ENCODE data around the gene DIAPH2.

Gene DIAPH2

DNA sequence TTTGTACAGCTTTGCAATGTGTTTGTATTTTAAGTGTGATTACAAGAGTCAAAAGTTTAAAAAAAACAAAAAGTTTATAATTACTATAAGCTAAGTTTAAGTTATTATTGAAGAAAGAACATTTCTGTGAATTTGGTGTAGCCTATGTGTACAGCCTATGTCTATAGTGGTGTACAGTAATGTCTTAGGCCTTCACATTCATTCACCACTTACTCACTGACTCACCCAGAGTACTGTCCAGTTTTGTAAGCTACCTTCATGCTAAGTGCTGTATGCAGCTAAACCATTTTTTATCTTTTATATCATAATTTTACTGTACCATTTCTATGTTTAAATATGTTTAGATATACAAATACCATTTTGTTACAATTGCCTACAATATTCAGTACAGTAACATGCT, 381.3 kb downstream of the DIAPH2 start:
- DNase-seq, result no peak

DNA sequence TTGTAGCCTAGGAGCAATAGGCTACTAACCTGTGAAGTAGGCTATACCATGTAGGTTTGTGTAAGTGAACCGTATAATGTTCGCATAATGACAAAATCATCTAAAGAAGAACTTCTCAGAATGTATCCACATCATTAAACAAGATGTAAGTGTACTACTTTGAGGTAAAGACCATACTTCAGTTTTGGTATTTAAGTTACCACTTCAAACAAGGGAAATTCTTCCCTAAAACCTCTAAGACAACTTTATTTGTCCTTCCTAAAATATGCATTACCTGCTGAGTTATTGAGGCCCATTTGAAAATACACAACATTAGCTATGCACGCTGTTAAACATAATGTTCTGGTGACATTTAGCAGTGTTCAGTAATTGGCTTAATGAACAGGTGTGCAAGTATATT, 381.7 kb downstream of the DIAPH2 start:
- no peak for DNase-seq

DNA sequence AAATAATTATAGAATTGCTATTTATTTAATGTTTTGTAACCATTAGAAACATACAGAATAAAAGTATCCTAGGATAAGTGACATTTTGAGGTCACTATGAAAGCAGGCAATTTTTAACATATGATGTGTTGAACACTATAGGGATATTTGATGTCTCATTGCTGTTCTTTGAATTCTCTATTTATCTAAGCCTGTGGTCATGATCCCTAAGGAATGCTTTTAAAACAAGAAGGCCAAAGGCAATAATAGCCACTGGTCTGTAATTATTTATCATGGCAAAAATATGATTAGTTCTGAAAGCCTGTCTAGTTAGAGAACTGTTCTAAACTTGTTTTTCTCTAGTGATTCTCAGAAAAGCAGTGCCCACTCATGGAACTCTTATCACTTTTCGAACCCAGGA, 385.7 kb downstream of the DIAPH2 start:
- DNase-seq, result no peak

DNA sequence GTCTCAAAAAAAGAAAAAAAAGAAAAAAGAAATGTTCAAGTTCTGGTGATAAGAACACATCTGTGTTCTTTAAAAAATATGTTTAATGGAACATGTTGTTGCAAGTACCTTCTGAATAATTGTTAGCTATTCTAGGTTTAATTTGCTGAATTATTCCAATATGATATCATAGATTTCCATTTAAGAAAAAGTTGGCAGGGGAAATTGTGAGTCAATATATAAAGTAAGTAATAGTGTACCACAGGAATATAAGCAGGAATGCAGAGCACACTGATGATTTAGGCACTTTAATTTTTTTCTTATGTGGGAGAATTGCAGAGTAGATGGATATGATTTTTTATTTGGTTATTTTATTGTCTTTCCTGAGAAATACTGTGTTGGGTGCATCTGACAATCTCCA, 389.8 kb downstream of the DIAPH2 start:
- DNase-seq, result no peak

DNA sequence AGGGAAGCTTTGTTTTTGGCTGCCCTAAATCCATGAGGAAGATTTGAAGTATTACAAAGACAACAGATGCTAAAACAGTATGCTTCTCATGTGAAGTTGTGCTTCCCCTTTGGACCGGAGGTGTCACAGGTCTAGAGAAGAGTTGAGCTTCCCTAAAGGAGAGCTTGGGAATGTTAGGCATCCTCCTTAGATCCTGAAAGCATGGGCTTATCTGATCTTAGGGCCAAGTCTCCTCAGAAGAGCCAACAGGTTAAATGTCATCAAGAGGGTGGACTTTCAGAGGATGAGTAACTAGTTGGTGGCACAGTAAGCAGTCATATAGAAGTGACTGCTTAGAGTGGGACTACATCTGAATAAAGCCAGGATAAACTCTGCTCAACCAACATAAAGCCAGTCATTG, 404.5 kb downstream of the DIAPH2 start:
- no peak for DNase-seq

DNA sequence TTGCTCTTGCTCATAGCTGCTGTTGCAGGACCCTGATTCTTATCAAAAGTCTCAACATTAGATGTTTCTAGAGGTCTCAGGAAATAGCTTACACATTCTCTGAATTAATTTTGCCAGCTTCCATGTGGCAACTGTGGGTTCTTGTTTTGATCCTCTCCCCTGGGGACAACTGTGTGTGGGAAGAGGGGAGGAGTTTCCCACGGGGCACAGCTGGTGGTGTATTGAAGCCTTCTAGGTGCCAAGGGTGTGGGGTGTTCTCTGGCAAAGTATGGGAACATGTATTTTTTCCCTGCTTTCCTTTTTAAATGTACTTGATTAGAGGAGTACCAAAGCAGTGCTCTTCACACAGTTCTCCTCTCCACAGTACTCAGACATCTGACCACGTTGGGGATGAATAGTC, 411.7 kb downstream of the DIAPH2 start:
- no peak for DNase-seq

DNA sequence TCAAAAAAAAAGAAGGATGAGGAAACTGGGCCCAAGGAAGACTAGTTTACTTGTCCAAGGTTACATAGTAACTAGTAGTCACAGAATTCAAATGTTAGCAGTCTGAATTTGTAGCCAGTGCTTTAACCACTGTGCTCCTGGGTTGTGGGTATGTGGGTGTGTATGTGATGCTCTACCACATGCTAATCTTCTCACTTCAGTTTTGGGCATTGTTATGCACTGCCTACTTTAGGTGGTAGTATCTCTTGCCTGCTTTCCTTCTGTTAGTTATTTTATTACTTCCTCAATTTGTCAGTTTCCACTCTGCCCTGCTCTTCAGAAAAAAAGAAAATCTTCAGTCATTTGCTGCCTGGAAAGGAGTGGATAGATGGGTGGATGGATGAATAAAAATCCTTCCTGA, 418.3 kb downstream of the DIAPH2 start:
- DNase-seq, result no peak

DNA sequence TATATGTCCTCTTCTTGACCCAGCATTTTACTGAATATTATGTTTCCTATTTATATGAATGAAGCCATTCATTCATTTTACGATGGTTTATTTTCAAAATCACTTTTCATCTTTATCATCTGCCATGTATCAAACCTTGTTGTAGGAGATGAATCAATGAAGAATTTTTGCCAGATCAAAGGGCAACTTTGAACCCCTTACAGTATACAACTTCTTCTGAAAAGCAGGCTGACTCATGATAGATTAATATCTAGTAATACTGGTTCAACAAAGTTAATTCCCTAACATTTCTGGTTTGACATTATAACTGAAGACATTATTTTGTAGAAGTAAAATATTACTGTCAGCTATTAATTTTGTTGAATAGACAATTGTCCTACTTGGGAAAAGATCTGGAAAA, 425.1 kb downstream of the DIAPH2 start:
- DNase-seq, result no peak

DNA sequence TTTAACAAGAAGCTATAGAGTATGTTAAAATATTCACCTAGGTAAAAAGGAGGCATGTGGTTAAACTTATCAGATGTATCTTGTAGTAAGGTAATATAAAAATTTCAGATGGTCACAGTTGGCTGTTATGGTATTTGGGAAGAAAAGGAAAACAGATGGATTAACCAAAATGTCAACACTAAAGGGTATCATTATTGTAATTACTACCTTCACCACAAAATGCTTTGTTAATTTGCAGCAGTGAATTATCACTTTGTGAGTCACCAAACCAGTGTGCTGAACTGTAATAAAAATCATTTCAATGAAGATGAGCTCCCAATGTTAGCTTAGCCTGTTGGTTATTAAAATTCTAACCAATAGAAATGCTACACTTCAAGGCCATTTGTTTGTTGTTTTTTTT, 432.9 kb downstream of the DIAPH2 start:
- no peak for DNase-seq

DNA sequence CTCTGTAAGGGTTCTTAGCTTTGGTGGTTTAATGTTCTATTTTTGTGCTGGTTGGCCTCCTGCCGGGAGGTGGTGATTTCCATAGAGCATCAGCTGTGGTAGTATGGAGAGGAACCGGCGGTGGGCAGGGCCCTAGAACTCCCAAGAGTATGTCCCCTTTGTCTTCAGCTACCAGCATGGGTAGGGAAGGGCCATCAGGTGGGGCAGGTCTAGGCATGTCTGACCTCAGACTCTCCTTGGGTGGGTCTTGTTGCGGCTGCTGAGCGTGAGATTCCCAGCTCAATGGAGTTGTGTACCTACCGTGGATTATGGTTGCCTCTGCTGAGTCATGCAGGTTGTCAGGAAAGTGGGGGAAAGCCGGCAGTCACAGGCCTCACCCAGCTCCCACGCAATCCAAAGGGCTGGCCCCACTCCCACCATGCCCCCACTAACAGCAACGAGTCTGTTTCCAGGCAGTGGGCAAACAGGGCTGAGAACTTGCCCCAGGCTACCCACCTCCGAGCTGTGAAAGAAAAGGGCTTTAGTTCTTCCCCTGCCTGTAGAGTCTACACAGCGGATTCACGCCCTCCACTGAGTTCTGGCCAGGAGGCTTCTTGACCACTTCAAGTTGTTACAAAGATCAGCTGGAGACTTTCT, 434.9 kb downstream of the DIAPH2 start:
- DNase-seq, result no peak

DNA sequence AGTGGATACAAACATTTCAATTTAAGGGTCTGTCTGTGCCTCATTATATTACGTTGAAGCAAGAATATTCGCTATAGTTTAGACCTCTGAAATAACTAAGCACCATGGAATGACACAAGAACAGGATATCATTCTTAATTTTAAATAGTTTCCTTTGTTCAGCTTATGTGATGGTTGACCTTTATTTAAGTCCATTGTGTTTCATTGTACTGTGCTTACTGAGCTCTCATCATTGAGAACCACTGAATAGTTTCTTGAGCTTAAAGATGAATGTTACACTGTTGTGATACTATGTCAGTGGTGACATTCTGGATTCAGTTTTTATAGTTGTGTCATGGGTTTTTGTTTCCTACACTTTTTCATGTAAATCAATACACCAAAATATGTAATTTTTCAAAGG, 438.4 kb downstream of the DIAPH2 start:
- DNase-seq, result no peak

DNA sequence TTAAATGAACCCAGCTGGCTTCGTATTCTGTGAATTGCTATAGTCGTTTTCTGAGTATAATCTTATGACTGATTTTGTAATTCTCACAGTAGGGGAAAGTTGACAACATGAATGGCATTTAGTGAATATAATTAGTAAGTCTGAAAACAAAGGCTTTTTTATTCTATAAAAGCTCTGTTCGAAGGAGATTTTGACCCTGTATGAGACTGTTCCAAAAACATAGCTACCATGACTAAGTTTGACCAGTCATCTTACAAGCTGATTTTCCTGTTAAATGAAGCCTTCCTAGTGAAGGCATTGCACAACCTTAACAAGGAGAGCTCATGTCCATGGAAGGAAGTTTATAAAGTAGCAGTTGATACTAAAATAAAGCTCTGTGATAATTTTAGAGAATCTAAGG, 441.4 kb downstream of the DIAPH2 start:
- no peak for DNase-seq

DNA sequence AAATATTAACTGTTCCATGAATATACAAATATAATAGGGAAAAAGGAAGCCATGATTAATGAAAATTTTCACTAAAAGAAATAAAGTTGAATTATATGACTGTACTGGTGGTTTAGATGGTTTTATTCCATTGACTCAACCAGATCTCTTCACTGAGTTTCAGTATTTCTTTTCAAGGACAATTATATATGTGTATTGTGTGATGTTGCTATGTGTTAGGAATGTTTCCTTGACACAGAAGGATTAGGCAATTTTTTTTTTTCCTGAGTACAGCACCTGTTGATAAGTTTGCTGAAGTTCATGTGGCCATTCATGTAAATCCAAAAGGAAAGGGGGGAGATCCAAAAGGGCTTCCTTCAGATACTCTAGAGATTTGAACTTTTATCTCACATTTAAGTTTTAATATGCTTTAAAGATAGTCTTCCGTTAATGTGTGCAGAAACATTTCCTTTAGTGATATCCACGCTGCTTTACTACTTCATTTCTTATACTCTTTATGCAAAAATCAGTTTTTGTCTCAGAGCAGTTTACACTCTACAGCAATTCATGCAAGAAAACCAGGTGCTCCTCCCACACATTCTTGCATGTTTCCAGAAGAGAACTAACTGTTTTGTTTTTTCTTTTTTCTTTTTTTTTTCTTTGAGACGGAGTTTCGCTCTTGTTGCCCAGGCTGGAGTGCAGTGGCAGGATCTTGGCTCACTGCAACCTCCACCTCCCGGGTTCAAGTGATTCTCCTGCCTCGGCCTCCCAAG, 448.2 kb downstream of the DIAPH2 start:
- no peak for DNase-seq

DNA sequence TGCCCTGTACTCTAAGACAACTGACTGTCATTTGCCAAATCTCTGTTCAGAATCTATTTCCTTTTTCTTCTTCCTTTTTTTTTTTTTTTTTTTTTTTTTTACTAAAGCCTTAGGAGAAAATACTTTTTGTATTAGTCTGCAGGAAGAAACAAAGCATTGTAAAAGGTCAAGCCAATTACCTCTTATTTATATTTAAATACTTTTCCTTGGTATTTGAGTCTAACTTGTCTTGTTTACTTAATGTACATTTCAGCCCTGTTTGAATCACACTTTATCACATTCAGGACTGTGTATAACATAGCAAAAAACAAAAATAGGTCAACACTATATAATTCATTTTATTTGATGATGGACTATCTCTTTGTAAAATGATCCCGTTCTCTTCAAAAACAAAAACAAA, 461.3 kb downstream of the DIAPH2 start:
- no peak for DNase-seq

DNA sequence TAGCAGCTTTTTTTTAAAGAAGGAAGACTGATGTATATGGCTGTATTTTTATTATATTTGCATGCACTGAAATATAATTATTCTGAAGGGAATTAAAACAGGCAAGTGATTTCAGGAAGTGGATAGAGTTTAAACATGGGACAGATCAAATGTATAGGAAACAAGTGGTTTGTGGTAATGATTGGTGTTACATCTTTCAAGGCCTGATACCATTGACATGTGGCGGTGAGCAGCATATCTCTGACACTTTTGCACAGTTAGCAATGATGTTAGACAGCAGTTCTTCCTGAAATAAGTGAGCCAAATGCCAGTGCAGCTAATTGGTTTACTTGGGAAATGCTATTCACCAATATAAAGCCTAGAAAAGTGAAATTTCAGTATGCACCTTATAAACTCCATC, 471.2 kb downstream of the DIAPH2 start:
- DNase-seq, result no peak

DNA sequence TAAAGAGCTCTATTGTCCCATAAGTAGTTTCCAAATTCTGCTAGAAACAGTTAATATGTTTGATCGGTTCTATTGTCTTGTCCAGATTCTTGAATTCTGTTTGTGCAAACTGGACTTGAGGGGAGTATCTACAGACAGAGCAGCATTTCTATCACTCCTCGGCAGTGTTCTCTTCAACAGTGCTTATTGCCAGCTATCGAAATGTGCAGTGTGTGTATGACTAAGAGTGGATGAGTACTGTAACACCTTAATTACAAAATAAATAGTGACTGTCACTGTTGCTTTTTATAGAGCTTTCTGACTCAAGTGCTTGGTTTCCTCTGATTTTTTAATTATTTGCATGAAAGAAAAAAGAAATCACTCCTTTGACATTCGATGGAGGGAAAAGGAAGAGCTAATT, 473.6 kb downstream of the DIAPH2 start:
- DNase-seq, result no peak

DNA sequence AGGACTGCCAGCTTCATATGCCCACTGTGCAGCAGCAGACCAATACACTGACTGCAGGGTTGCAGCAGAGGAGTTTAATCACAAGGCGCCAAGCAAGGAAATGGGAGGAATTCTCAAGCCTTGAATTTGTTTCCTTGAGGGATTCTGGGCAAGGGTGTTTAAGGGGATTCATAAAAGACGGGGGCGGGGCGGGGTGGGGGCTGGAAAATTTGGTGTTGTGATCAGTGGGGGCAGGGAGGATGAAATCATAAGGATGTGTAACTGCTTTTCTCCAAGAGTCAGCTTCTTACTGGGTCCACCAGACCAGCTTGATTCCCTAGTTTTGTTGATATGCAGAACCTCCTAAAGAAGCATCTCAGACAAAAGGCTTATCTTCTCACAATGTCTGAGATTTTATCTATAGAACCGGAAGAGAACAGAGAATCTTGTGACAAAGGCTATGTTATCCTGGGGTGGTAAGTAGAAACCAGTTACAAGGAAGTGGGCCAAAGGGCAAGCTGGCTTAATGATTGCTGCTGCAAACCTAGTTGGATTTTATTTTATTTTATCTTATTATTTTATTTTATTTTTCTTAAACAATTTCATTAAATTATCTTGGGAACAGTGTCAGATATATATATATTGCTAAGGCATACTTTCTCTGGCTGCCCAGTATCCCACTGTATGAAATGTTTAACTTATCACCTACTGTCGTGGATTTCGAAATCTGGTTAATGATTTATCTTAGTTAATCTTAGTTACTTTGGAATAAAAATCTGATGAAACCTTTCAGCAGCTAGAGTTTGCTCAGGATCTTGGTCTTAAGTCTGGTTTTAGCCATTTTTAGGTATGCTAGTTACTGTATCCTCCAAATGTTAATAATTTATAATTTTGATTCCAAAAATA, 475.5 kb downstream of the DIAPH2 start:
- no peak for DNase-seq

DNA sequence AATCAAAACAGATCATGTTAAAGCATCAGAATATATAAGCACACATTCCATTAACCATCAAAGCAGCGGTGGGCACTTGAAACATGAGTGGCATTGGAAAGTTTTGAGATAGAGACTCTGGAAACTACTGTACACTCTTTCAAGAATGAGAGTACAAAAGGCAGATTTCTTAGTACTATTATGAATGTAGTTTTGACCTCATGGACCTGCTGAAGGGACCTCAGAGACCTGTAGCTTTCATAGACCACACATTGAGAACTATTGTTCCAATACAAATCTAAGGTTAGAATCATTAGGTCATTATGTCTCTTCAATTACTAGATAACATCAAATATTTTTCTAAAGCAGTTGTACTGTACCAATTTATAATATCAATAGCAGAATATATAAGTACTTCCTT, 482.7 kb downstream of the DIAPH2 start:
- no peak for DNase-seq

DNA sequence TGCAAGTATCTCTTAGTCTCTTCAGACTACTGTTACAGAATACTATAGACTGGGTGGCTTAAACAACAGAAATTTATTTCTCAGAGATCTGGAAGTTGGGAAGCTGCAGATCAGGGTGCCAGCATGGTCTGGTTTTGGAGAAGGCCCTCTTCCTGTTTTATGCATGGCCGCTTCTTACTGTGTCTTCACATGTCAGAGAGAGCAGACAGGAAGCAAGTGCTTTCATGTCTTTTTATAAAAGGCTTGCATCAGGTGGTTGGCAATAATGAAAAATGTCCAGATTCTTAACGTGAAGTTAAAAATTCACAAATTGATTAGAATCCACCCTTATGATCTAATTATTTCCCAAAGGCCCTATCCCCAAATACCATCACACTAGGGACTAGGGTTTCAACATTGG, 484.0 kb downstream of the DIAPH2 start:
- DNase-seq, result no peak

DNA sequence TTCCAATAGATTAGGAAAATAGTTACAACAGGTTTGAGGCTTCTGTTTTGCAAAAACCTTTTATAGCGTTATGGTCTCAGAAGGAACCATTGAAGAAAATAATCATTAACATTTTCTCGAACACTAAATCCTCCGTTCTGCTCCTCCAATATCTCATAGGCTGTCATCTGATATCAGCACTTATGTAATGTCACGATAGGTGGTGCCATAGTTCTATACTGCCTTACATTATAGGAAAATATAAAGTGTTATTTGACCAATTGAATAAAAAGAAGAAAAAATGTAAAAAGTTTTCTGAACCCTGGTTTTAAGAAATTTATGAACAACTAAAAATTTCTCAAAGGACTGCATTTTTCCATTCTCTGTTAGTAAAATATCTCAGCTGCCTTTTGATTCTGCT, 490.5 kb downstream of the DIAPH2 start:
- no peak for DNase-seq

DNA sequence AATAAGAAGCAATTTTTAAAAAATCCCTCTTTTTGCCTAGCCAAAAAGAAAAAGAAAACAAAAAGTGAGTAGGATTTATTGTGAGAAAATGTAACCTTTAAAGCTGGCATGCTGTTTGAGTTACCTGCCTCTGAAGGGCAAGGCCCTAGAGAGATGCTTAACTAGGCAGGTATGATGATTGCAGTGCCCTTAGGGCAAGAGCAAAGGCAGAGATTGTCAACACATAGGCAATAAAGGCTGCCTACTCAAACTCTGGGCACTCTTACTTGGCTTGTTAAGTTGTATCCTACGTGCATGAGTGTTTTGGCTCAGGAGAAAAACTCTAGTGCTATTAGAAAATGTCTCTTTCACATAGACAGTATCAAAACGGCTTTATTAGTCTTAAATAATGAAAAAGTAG, 505.0 kb downstream of the DIAPH2 start:
- no peak for DNase-seq

DNA sequence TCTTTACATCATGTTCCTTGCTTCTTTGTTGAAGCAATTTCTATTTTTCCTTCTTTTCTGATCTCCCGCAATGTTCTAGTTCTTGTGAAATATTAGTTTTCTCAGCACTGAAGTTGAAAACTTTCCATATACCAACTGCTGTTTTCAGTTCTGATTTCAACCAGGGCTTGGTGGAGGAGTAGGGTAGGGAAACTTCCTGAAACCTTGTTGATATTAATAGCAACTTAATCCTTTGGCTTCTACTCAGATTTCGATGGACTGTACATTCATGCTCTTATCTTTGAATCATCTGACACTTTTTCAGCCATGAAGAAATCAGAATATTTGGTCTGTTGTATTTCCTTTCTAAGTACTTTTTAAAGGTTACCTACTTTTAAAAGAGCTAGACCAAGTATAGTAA, 514.9 kb downstream of the DIAPH2 start:
- DNase-seq, result no peak

DNA sequence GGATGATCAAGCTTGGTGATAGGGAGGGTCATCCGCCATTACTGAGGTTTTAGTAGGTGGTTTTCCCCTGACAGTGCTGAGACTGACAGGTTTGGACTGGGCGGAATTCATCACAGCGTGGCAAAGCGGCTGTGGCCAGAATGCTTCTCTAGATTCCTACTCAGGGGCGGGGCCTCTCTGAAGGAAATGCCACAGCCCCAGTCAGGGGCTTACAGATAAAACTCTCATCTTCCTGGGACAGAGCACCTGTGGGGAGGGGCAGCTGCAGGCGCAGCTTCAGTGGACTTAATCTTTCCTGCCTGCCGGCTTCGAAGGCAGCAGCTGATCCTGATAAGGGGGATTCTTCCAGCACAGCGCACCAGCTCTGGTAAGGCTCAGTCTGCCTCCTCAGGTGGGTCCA, 515.8 kb downstream of the DIAPH2 start:
- no peak for DNase-seq

DNA sequence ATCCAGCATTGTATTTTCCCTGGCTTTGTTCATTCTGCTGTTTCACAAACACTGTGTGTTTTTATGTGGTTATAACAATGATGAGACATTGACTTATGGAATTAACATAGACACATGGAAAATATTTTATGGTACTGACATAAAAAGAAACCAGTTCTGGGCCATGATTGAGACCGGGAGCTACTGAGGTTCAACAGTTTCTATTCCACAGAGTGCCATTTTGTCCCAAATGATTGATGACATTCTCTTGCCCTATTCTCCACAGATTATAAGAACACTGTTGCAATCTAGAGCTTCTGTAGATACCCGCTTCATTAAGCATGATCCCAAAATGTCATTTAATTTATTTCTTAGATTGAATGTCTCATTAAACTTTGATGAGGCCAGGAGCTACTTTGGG, 525.9 kb downstream of the DIAPH2 start:
- DNase-seq, result no peak

Measured in NCI-H2227 treated with DMSO at 0.1 percent for 48 hours (cell line).